Mononuclear cell (primary cell): ENCODE results near the gene EIF2AK2. TPM values are rescaled to one million over a fixed set of nuclear protein-coding genes. Genes with fewer than 3 reads are reported as not detected.

ENCODE experiments used
- H3K27me3 ChIP-seq: 2 replicates; pipeline ENCODE4 v1.6.0; 2011; ENCODE audit warnings: low read length, control low read depth; ENCODE audit not compliant: insufficient read depth
- H3K4me1 ChIP-seq: 2 replicates; pipeline ENCODE4 v1.5.1; 2011; ENCODE audit warnings: mild to moderate bottlenecking, low read length, control low read depth; ENCODE audit not compliant: insufficient read depth
- H3K4me3 ChIP-seq: 2 replicates; pipeline ENCODE4 v1.5.1; 2011; ENCODE audit warnings: mild to moderate bottlenecking, low read length, moderate library complexity
- H3K9me3 ChIP-seq: 2 replicates; pipeline ENCODE4 v1.5.1; 2011; ENCODE audit warnings: low read depth, mild to moderate bottlenecking, control low read depth, low read length
- total RNA-seq: library from RNA; depleted of rRNA; stranded (reverse); fragments of >200 nt; gene quantifications from one replicate; pipeline ENCODE4 v1.2.3, GENCODE V29; 2012

Gene EIF2AK2
- total RNA-seq, 1 donor, result 40.8 TPM

DNA sequence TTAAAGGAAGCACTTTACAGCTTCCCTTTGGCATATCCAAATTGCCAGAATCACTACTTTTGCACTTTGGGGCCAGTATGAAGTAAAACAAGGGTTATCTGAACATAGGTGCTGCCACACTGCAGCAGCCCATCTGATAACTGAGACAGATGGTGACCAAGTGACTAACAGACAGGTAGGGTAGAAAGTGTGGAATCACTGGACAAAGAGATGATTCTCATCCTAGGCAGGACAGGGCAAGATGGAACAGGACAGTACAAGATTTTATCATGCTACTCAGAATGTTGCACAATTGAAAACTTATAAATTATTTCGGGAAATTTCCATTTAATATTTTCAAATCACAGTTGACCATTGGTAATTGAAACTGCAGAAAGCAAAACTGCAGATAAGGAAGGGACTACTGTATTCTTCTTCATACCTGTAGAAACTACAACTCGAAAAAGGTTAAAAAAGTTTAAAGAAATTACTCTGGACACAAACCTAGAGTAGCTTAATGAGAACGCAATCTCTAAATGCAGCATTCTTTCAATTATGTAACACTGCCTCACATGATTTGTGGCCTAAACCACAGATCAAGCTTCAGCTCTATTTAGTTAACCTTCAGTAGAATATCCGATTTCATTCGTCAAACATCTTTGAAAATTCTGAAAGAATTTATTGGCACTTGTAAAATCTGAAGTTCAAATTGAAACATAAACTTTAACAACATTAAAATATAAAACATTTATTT, 104.0 kb downstream of the EIF2AK2 start:
- Histone ChIP-seq H3K4me1 (no peaks in the 10 kb centered on the region), H3K9me3 (no peaks in the 10 kb centered on the region), H3K4me3 (no peak overlapping the region), H3K27me3 (no peaks in the 10 kb centered on the region)

Other genes with a start within 250 kb of the EIF2AK2 start
- 18.5 TPM for gene STRN, start 190.4 kb downstream of the EIF2AK2 start, total RNA-seq
- gene HEATR5B, start 72.6 kb downstream of the EIF2AK2 start, total RNA-seq, result 32.5 TPM
- 7.2 TPM for gene GPATCH11, start 72.5 kb downstream of the EIF2AK2 start, total RNA-seq
- gene SULT6B1, start 31.7 kb upstream of the EIF2AK2 start, total RNA-seq, result not detected
- 19.3 TPM for gene CEBPZOS, start 39.5 kb upstream of the EIF2AK2 start, total RNA-seq
- gene CEBPZ, start 74.6 kb upstream of the EIF2AK2 start, total RNA-seq, result 78.4 TPM
- 19.6 TPM for gene NDUFAF7, start 74.7 kb upstream of the EIF2AK2 start, total RNA-seq
- 67.9 TPM for gene PRKD3, start 167.9 kb upstream of the EIF2AK2 start, total RNA-seq
- 49.5 TPM for gene QPCT, start 187.7 kb upstream of the EIF2AK2 start, total RNA-seq